GM12865 (cell line): ENCODE results near the gene NPM3.

Source experiments
- DNase-seq: peaks from one replicate; pipeline ENCODE4 v3.0.0; 2010; ENCODE audit warnings: low read depth
- H3K4me3 ChIP-seq: 2 replicates; pipeline ENCODE4 v1.5.1; 2011; ENCODE audit warnings: mild to moderate bottlenecking, low read depth, low read length, control low read depth
- TF ChIP-seq, protein P1 (sequence below): IDR thresholded peaks from 2 replicates; pipeline ENCODE4 v1.5.1; 2011; ENCODE audit warnings: low read length, control low read depth, low read depth, inconsistent platforms; ENCODE audit not compliant: insufficient read depth; ENCODE audit errors: missing control alignments

The NPM3 gene, protein sequence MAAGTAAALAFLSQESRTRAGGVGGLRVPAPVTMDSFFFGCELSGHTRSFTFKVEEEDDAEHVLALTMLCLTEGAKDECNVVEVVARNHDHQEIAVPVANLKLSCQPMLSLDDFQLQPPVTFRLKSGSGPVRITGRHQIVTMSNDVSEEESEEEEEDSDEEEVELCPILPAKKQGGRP

DNA sequence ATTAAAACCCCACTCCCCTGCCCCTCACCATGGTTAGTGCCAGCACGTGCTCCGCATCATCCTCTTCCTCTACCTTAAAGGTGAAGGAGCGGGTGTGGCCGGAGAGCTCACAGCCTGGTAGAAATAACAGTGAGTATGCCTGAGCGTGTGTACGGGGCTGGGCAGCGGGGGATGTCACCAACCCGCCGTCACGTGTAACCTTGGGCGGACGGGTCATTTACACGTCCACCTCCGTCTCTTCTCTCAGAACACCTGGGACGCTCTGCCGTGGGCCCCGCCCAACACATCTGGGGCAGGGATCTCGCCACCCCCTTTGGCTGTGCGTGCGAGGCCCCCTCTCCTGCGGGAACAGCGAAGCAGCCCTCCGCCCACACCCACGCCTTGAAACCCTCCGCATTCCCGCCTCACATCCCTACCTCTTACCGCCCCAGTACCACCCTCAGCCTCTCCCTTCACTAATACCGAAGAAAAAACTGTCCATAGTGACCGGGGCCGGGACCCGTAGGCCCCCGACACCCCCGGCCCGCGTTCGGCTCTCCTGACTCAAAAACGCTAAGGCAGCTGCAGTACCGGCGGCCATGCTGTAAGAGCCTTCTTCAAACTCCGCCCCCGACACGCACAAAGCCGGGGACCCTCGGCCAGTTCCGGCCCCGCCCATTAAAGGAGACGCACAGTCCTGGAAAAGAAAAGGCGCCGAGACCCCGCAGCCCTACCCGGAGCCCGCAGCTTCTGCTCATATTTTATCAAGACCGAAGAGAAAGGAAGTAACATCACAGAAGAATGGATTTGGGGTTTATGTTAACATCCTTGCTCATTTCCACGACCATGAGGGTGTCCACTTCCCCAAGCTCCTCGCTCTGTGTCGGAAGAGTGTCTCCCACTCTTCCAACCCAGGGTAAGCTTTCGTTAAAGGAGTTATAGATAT lies at the start of gene NPM3:
TSS of gene NPM3 (minus strand) at position 636 of the 925 bp plus-strand sequence. CDS start at position 580, 56 bp downstream.
- TF ChIP-seq, protein P1, sequence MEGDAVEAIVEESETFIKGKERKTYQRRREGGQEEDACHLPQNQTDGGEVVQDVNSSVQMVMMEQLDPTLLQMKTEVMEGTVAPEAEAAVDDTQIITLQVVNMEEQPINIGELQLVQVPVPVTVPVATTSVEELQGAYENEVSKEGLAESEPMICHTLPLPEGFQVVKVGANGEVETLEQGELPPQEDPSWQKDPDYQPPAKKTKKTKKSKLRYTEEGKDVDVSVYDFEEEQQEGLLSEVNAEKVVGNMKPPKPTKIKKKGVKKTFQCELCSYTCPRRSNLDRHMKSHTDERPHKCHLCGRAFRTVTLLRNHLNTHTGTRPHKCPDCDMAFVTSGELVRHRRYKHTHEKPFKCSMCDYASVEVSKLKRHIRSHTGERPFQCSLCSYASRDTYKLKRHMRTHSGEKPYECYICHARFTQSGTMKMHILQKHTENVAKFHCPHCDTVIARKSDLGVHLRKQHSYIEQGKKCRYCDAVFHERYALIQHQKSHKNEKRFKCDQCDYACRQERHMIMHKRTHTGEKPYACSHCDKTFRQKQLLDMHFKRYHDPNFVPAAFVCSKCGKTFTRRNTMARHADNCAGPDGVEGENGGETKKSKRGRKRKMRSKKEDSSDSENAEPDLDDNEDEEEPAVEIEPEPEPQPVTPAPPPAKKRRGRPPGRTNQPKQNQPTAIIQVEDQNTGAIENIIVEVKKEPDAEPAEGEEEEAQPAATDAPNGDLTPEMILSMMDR: no peak
- H3K4me3 ChIP-seq: peak within 1 kb of the TSS; percentile 85
- peak; percentile 87 for DNase-seq

DNA sequence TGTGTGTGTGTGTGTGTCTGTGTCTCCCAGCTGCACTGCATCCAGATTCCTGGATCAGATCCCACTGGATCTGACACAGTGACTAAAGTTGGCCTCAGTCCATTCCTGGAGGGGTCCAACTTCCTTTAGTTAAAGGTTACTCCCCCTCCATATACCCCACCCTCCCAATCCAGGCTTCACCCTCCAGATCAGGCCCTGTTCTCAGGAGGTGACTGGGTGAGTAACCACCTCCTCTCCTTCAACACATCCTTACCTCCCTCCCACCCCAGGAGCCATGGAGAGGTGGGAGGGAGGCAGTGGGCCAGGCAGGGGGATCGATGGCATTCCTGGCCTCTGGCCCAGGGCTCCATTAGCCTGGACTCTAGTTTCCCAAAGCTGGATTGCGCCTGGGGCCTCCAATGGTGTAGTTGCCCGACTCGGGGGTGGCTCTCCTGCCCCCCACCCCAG lies 49.1 kb upstream of the NPM3 start:
- H3K4me3 ChIP-seq: no peak overlapping the region
- no peak for DNase-seq
- TF ChIP-seq, protein P1: no peak

DNA sequence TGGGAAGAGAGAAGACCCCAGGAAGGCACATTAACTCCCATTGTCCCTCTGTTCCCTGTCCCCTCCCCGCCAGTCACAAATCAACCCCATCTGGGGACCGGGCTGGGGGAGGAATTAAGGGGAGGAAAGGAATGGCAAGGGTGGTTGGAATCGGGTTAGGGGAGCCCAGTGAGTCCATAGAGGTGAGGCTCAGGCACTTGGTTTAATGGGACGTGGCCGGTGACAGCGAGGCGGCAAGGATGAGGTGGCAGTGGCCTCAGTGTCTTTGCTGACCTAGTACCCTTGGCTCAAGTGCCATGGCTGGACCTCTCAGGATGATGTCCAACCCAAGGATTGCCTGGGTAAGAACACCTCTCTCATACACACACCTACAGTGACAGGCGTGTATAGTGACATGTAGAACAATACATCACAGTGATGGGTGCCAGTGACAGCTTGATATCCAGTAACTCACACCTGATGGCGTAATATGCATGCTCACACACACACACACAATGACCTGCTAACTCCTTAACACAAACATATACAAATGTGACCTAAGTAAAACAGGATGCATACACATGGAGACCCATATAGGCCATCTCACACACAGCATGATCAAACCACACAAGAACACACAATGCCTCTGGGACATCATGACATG lies 48.0 kb upstream of the NPM3 start:
- TF ChIP-seq, protein P1: no peak
- no peak for DNase-seq
- peak overlapping the region; percentile 65 for H3K4me3 ChIP-seq

DNA sequence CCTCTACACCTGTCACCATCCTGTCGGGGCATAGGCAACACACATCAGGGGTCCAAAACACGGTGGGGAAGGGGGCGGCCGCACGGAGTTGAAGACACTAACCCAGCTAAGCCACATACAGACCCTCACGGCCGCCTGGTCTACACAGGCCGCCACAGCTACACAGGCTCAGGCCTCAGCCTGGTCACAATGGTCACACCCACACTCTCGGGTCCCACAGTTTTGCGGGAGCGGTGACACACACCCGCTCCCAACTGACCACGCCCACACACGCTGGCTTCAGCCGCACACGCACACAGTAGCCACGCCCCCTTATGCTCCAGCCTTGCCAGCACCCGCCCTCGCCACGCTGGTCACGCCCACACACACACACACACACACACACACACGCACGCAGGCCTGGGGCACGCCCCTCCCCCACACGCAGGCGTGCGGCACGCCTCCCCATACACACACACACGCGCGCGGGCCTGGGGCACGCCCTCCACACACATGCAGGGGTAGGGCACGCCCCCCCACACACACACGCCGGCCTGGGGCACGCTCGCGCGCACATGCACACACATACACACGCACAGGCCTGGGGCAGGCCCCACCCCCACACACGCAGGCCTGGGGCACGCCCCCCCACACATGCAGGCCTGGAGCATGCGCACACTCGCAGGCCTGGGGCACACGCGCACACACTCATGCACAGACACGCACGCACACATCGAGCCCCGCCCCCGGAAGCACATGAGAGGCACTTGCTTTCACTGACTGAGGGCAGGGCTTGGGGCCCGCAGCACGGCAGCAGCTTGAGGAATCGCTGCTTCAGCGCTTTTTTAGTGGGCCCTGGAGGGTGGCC lies 47.3 kb upstream of the NPM3 start:
- DNase-seq: peak; percentile 96
- H3K4me3 ChIP-seq: peak overlapping the region; percentile 65
- TF ChIP-seq, protein P1: no peak

DNA sequence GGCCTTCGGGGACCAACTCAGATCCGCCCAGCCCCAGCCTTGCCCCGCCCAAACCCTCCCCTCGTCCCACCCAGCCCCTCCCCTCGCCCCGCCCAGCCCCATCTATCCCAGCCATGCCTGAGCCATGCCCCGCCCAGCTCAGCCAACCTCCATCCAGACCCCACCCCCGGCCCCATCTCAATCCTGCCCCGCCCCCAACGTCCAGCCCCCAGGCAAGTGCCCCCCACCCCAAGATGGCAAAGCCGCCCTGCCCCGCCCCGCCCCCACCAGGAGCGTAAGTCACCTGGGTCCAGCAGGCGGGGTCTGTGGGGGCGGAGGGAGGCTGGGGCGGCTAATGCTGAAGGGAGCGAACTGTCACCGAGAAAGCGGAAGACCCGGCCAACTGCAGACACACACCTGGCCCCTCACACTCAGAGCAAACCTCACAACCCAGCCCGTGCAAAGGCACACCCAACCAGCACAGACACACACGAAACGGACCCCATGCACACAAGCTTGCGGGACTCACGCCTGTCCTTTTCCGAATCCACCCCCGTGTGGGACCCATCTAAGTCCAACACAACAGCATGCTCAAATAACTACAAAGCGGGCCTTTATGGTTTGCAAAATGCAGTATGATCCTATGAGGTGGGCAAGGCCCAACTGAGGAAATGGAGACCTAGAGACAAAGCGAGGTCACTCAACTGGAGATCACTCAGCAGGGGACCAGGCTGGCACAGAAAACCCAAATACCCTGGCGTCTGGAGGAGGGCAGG lies 46.5 kb upstream of the NPM3 start:
- DNase-seq: peak; percentile 74

More for the DNA sequence above, 46.5 kb upstream of the NPM3 start:
- peak overlapping the region; percentile 65 for H3K4me3 ChIP-seq
- TF ChIP-seq, protein P1: no peak
